ENCODE results near the gene VWA8.

DNA sequence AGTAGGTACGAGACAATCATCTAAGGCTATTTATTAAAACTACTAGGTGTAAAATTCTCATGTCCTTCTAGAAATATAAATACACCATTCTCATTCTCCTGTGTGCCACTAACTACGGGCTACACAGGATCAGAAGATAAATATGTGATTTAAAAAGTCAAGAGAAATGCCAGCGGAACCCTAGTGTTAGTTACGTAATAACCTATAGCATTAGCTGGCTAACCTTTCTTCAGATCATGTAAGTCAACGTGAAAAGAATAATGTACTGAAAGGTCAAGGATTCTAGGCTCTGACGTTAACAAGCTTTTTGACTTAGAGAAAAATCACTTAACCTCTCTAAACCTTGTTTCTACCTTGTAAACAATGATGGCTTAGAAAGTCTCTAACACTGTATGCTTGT is 381.7 kb downstream of the VWA8 start:
- TF ChIP-seq, protein P1, sequence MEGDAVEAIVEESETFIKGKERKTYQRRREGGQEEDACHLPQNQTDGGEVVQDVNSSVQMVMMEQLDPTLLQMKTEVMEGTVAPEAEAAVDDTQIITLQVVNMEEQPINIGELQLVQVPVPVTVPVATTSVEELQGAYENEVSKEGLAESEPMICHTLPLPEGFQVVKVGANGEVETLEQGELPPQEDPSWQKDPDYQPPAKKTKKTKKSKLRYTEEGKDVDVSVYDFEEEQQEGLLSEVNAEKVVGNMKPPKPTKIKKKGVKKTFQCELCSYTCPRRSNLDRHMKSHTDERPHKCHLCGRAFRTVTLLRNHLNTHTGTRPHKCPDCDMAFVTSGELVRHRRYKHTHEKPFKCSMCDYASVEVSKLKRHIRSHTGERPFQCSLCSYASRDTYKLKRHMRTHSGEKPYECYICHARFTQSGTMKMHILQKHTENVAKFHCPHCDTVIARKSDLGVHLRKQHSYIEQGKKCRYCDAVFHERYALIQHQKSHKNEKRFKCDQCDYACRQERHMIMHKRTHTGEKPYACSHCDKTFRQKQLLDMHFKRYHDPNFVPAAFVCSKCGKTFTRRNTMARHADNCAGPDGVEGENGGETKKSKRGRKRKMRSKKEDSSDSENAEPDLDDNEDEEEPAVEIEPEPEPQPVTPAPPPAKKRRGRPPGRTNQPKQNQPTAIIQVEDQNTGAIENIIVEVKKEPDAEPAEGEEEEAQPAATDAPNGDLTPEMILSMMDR (IDR thresholded peaks at IDR 0.05; ENCODE audit: low read length), result no peak
- TF ChIP-seq EZH2phosphoT487 (IDR thresholded peaks at IDR 0.05; ENCODE audit: low read length), result no peak
